ENCODE measurements around the gene VPS35. TPM values are rescaled to one million over a fixed set of nuclear protein-coding genes. Genes with fewer than 3 reads are reported as not detected.

VPS35 gene
- total and polyA plus RNA-seq, 2 of the 13 experiments (the other 11 are each of a cell fraction or from before 2014, with no cell fraction given) = 30.7 to 136 TPM

DNA sequence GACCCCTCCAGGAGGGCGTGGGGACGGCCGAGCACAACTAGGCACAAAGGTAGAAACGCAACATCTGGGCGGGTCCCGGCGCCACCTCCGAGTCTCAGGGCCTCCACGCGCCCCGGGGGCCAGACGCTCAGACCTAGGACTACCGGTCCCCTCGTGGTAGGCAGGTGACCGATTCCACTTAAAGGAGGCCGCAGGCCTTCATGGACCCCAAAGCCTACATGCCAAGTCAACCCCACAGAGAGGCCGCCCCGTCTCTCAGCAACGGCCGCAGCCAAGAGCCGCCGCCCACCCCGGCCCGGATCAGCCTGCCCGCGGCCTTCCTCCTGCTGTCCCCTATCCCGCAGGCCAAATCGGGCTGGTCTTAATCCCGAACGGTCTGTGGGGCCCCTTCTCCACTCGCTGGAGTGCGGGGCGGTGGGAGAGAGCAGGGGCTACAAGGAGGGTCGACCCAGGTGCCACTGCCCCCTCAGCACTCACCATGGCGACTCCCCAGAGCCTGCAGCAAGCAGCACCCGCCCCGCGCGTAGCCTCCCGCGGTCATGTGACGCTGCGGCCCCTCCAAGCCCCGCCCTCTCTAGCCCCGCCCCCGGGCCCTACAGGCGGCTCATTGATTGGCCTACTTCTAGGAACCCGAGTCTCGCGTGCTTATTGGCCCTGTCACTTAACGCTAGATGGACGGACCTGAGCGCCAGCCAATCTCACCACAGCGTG, at the start of gene VPS35 (continued):
- TF ChIP-seq, protein P1, sequence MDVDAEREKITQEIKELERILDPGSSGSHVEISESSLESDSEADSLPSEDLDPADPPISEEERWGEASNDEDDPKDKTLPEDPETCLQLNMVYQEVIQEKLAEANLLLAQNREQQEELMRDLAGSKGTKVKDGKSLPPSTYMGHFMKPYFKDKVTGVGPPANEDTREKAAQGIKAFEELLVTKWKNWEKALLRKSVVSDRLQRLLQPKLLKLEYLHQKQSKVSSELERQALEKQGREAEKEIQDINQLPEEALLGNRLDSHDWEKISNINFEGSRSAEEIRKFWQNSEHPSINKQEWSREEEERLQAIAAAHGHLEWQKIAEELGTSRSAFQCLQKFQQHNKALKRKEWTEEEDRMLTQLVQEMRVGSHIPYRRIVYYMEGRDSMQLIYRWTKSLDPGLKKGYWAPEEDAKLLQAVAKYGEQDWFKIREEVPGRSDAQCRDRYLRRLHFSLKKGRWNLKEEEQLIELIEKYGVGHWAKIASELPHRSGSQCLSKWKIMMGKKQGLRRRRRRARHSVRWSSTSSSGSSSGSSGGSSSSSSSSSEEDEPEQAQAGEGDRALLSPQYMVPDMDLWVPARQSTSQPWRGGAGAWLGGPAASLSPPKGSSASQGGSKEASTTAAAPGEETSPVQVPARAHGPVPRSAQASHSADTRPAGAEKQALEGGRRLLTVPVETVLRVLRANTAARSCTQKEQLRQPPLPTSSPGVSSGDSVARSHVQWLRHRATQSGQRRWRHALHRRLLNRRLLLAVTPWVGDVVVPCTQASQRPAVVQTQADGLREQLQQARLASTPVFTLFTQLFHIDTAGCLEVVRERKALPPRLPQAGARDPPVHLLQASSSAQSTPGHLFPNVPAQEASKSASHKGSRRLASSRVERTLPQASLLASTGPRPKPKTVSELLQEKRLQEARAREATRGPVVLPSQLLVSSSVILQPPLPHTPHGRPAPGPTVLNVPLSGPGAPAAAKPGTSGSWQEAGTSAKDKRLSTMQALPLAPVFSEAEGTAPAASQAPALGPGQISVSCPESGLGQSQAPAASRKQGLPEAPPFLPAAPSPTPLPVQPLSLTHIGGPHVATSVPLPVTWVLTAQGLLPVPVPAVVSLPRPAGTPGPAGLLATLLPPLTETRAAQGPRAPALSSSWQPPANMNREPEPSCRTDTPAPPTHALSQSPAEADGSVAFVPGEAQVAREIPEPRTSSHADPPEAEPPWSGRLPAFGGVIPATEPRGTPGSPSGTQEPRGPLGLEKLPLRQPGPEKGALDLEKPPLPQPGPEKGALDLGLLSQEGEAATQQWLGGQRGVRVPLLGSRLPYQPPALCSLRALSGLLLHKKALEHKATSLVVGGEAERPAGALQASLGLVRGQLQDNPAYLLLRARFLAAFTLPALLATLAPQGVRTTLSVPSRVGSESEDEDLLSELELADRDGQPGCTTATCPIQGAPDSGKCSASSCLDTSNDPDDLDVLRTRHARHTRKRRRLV (CRISPR knock-in tag; IDR thresholded peaks at IDR 0.05) = peak; percentile 82; the same call in 1 of the 2 replicates
- no peak for TF ChIP-seq FOXP1 (IDR thresholded peaks at IDR 0.05)
- TF ChIP-seq FOXP1 (CRISPR knock-in tag; IDR thresholded peaks at IDR 0.05) = peak; percentile 27; the same call in 1 of the 2 replicates
- peak; percentile 47 for TF ChIP-seq MED8 (CRISPR knock-in tag; IDR thresholded peaks at IDR 0.05; ENCODE audit: insufficient replicate concordance)
- no peak for TF ChIP-seq MAFG (CRISPR knock-in tag; IDR thresholded peaks at IDR 0.05)
- peak; percentile 86; the same call in 1 of the 2 replicates for TF ChIP-seq ZNF354B (CRISPR knock-in tag; IDR thresholded peaks at IDR 0.05)
- TF ChIP-seq ZNF17 (CRISPR knock-in tag; IDR thresholded peaks at IDR 0.05) = no peak
- TF ChIP-seq ZC3H13 (CRISPR knock-in tag; IDR thresholded peaks at IDR 0.05) = no peak; the same call in none of the 2 replicates
- TF ChIP-seq SATB2 (CRISPR knock-in tag; IDR thresholded peaks at IDR 0.05) = peak; percentile 83; the same call in 1 of the 2 replicates
- TF ChIP-seq ZNF234 (CRISPR knock-in tag; conservative IDR thresholded peaks at IDR 0.05) = no peak
- no peak for TF ChIP-seq ZKSCAN8 (CRISPR knock-in tag; IDR thresholded peaks at IDR 0.05; ENCODE audit: borderline replicate concordance)
- TF ChIP-seq ZNF572 (CRISPR knock-in tag; IDR thresholded peaks at IDR 0.05) = peak; percentile 5; the same call in 1 of the 2 replicates
- no peak; the same call in 1 of the 2 replicates for TF ChIP-seq ZNF343 (CRISPR knock-in tag; IDR thresholded peaks at IDR 0.05)
- TF ChIP-seq ISL2 (CRISPR knock-in tag; IDR thresholded peaks at IDR 0.05) = peak; percentile 71
- TF ChIP-seq ZNF569 (CRISPR knock-in tag; IDR thresholded peaks at IDR 0.05; ENCODE audit: borderline replicate concordance) = no peak
- TF ChIP-seq, protein P2, sequence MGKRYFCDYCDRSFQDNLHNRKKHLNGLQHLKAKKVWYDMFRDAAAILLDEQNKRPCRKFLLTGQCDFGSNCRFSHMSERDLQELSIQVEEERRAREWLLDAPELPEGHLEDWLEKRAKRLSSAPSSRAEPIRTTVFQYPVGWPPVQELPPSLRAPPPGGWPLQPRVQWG (CRISPR knock-in tag; IDR thresholded peaks at IDR 0.05; ENCODE audit: borderline replicate concordance, low read depth) = no peak
- peak; percentile 21; the same call in 1 of the 2 replicates for TF ChIP-seq ZNF335 (CRISPR knock-in tag; IDR thresholded peaks at IDR 0.05)
- TF ChIP-seq MBNL3 (CRISPR knock-in tag; conservative IDR thresholded peaks at IDR 0.05) = no peak
- TF ChIP-seq ZNF652 (CRISPR knock-in tag; IDR thresholded peaks at IDR 0.05; ENCODE audit: borderline replicate concordance, low read depth) = no peak
- 0 out of 2 replicates have a peak, but pooled peaks have one; percentile 46 for TF ChIP-seq NFKBIZ (CRISPR knock-in tag; IDR thresholded peaks at IDR 0.05)
